IPS-NIHi7 (cell line): Measurements from ENCODE around the gene TSEN34.
"Not testable (repeated sequence)": the region's sequence is repeated elsewhere in the genome, so short reads cannot be mapped to it uniquely, and the experiment has no call there.

Source experiments
- DNase-seq: peaks from one replicate; pipeline ENCODE4 v3.0.0; 2012; ENCODE audit warnings: mixed read lengths; ENCODE audit errors: extremely low spot score

Gene TSEN34

DNA sequence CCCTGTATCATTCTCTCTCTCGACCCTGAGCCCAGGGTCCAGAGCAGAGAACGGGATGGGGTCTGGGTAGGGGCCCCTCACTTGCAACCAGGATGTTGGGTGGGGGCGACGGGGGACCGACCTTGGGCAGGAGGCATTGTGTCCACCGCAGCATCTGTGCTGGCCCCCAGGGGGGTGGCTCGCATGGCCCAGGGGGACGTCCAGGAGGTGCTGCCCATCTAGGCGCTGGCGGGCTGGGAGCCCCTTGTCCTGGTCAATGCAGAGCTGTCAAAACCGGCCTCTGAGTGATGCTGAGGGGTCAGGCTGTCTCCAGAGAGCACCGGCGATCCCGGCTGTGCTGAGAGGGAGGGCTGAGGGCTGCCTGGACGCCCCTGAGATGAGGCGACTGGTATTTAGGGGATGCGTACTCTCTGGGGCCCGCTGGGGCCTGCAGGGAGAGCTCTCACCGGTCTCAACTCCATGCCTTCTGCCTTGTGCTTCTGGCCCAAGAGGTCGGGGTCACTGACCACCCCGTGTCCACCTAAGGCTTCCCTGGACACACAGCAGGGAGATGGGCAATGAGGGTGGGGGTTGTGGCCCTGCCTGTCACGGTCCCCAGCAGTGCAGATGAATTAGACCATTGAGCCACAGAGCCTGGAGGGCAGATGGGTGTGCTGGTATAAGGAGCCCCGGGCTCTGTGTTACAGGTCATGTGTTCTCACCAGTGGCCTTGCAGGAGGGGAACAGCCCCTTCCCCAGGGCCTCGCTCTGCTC, 18.1 kb downstream of the TSEN34 start:
- peak; percentile 18 for DNase-seq

DNA sequence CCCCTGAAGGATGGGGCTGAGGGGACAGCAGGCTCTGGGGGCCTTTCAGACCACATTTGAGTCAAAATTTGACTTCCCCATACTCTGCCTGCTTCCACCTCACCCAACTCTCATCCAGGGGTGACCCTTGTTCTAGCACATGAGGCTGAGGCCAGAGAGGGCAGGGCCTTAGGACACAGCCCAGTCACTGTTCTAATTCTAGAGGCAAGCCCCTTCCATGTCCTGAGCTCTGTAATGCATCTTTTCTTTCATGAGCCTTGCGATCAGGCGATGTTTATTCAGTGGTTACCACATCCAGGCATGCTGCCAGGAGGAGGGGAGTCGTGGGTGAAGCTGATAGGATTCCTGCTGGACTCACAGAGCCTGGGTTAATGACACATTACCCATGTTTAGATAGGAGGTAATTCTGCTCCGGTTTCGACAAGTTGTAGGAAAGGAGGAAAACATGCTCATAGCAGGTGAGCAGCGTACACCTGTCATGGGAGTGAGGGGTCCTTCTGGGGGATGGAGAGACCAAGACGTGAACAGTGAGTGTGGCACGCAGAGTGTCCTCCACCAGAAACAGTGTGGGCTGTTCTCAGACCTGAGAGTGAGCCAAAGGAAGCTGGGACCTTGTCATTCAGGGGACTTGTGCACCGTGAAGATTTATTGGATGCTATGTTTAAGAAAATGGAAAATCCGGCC, 18.8 kb downstream of the TSEN34 start:
- peak; percentile 16 for DNase-seq

DNA sequence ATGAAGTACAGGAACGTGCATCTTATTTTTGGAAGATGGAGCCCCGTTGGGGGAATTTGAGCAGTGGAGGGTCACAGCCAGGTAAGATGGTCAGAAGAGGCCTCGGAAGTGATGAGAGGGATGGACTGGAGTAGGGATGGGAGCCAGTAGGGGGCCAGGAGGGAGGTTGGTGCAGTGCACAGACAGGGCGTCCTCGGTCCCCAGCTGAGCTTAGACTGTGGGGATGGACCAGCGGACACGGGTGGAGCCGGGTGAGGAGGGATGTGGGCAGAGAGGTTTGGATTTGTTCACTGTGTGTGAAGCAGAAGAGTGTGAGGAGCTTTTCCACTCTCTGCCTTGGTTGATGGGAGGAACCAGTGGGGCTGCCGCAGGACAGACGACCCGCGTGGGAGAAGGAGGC, 20.1 kb downstream of the TSEN34 start:
- DNase-seq = no peak

DNA sequence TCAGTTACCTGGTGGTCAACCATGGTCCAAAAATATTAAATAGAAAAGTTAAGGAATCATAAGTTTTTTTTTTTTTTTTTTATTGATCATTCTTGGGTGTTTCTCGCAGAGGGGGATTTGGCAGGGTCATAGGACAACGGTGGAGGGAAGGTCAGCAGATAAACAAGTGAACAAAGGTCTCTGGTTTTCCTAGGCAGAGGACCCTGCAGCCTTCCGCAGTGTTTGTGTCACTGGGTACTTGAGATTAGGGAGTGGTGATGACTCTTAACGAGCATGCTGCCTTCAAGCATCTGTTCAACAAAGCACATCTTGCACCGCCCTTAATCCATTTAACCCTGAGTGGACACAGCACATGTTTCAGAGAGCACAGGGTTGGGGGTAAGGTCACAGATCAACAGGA, 23.1 kb downstream of the TSEN34 start:
- not testable (repeated sequence) for DNase-seq

DNA sequence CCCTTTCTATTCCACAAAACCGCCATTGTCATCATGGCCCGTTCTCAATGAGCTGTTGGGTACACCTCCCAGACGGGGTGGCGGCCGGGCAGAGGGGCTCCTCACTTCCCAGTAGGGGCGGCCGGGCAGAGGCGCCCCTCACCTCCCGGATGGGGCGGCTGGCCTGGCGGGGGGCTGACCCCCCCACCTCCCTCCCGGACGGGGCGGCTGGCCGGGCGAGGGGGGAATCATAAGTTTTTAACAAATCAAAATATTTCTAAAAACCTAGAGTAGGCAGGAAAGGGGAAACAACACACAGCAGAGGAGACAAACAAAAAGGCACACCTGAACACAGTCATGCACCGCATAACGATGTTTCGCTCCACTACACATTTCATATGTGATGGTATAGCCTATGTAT, 23.6 kb downstream of the TSEN34 start:
- not testable (repeated sequence) for DNase-seq

DNA sequence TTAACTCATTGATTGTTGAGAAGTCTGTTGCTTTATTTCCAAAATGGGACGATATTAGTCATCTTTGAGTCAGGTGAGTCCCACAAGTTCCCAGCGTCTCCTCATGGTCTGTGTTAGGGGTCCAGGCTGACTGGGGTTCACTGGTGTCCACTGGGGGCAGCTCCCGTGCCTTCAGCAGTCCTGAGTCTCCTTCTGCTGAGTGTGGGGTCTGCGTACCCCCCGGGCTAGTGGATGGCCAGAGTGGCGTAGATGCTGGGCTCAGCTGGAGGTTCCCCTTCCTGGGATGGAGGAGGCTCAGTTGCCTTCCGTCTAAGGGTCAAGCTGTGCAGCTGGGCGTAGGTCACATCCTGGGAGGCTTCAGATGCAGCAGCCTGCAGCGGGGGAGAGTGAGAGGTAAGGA, 25.8 kb downstream of the TSEN34 start:
- DNase-seq = no peak

DNA sequence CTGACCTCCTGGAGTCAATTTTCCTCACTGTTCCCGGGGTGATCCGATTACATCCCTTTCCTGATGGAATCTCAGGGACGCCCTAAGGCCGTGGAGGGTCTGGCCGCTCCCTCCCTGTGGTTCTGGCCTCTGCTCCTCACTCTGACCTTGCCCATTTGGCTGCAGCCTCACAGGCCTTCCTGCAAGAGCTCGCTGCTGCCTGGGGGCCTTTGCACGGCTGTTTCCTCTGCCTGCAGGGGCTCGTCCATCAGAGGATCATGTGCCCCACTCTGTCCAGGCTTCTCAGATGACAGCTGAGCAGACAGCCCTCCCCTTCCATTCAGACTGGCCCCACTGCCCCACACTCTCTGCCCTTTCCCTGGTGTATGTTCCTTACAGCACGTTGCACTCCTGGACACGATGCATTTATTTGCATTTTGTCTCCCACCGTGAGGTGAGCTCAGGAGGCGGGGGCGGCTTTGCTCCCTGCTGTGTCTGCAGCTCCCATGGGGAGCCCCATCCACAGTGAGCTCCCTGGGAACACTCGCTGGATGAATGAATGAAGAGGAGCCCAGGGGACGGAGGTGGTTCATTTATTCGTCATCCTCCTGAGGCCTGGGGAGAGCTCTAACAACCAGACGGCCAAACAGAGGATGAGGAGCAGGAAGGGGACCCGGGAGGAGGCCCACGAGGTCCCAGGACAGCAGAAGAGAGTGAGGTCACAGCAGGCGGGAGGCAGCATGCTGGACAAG, 26.6 kb downstream of the TSEN34 start:
- not testable (repeated sequence) for DNase-seq

DNA sequence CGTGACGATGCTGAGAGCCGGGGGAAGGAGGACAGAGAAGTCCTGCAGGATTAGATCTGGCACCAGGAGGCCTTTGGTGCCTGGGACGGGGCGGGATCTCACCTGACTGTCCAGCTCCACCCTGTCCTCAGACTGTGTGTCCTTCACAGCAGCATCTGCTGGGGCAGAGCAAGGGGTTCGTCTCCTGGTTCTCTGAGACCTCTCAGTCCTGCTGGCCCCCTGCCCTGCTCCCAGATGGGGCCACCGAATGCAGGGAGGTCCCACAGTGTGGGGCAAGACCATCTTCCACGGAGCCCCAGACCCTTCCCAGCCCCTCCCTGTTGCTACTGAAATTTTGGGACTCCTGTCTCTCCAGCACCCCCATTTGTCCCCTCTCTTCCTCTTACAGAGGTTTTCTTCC, 27.2 kb downstream of the TSEN34 start:
- no peak for DNase-seq

DNA sequence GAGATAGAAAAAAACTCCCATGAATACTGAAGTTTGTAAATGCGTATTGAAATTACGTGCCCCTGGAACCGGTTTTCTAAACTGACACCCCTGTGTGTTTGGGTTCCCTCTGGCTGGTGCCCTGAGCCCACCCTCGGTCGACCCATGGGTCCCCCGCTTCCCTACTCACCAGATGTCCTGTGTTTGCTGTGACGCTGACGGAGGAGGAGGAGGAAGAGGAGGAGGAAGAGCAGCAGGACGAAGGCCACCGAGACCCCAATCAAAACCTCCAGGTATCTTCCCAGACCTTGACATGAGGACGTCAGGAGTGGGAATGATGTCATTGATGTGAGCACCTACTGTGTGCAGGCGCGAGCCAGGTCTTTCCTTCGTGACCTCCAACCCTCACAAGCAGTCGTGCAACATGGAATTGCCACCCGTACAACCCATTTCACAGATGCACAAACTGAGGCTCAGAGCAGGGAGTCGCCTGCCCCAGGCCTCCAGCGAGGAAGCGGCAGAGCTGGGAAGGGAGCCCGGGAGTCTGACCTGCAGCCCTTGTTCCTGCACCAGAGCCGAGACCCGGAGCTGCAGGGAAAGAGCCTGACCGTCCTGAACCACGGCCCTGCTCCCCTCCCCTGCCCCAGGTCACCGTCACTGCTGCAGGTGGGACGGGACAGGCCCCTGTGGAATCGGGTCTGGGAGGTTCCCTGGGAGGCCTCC, 28.0 kb downstream of the TSEN34 start:
- DNase-seq = no peak

DNA sequence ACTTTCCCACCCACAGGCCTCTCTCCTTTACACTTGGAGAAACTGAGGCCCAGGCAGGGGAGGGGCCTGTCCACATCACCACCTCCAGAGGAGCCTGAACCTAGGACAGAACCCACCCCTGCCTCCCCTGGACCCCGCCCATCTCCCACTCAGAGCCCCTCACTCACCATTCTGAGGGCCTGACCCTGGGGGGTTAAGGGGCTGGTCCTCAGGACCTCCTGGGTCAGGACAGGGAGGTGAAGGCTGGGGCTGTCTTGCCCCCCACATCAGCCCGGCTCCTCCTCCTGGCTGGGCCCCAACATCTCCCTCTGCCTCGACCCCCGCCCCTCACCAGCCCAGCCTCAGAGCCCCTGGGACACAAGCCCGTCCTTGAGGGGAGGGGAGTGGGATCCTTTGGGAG, 28.6 kb downstream of the TSEN34 start:
- not testable (repeated sequence) for DNase-seq

DNA sequence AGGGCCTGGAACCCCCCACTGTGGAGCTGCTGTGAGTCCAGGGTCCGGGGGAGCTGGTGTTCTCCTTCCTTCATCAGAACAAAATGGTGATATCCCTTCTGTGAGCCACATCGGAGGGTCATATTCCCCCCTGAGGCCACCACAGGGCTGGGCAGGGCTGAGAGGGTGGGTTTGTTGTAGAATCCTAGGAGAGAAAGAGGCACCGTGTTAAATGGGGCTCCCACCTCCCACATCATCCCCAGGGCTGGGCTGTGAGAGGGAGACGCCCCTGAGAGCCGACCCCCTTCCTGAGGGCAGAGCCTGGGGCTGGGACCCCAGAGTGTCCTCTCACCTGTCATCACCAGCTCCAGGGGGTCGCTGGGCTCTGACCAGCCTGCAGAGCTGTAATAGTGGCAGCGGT, 30.8 kb downstream of the TSEN34 start:
- DNase-seq = not testable (repeated sequence)

DNA sequence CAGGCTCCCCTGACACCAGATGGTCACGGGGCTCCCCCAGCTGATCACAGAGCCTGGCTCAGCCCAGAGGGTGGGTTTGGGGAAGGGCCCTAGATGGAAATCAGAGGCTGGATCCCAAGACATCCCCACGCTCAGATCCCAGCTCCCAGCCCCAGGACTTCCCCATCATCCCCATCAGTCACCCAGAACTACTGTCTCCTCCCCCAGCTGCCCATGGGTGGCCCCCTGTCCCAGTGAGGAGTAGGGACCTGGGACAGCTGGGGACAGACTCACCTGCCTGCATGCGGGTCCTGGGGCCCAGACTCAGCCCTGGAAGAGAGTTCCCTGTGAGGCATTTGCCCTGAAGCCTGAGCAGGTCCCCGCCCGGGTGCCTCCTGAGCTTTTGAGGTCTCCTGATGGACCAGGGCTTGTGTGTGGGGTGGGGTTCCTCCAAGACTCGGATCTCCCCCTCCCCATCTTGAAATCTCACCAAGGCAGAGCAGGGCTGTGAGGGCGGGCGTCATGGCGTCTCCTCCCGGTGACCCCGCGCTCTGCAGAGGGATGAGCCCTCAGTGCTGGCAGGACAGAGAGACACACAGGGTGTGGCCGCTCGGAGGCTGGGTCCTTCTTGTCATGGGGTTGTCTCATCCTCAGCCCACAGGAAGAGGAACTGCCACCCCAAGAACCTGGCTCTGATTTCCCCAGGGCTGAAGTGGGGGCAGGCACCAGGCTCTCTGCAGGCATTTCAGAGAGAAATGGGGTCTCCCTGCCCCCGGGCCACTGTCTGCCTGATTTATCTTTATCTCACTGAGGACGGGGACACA, 31.6 kb downstream of the TSEN34 start, which contains the start of gene LILRB3:
LILRB3 (minus strand) TSS at position 534 of the 803 bp plus-strand sequence; CDS start at position 503, 31 bp downstream.
- DNase-seq = not testable (repeated sequence)

DNA sequence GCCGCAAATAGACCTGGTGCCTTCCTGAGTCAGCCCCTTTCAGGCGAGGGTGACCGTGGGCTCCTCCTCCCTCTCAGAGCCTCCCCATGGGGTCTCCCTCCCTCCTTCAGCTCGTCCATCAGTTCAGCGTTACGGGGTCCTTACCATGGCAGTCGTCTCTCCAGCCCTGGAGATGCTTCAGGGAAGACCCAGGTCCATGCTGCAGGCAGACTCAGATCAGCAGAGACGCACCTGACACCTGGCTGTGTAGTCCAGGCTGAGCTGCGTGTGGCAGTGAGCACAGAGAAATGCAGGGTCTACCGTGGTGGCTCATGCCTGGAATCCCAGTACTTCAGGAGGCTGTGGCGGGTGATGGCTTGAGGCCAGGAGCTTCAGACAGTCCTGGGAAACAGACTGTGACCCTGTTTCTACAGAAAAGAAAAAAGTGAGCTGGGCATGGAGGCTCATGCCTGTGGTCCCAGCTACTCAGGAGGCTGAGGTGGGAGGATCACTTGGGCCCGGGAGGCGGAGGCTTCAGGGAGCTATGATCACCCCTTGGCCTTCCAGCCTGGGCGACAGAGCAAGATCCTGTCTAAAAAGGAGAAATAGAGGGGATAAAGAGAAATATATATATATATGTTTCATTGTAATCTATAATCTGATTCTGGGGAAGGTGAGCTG, 32.3 kb downstream of the TSEN34 start:
- DNase-seq = not testable (repeated sequence)

DNA sequence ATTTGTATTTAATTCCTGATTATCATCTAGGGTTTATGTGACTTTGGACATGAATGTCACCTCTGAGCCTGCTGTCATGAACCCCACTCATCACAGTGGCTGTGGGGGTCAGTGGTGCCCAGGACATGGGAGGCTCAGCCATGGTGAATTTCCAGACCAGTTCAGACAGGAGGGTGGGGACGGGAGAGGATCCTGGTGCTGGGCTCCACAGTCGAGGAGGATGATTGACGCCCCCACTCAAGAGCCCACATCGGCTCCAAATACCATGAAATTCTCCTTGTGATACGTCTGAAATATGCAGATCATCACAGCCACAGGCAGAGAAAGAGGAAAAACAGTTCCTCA, 32.8 kb downstream of the TSEN34 start:
- not testable (repeated sequence) for DNase-seq

DNA sequence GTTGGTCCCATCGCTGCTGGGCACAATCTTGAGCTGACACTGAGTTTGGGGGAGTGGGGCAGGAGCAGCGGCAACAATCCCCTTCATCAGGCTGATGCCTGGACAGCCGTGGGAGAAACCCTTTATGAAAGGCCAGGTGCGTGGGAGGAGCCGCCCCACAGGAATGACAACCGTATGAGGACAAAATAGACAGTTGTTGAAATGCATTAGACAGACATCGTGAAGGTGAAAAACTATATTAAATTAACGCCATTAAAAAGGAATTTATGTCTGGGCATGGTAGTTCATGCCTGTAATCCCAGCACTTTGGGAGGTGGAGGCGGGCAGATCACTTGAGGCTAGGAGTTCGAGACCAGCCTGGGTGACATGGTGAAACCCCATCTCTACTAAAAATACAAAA, 33.5 kb downstream of the TSEN34 start:
- not testable (repeated sequence) for DNase-seq

DNA sequence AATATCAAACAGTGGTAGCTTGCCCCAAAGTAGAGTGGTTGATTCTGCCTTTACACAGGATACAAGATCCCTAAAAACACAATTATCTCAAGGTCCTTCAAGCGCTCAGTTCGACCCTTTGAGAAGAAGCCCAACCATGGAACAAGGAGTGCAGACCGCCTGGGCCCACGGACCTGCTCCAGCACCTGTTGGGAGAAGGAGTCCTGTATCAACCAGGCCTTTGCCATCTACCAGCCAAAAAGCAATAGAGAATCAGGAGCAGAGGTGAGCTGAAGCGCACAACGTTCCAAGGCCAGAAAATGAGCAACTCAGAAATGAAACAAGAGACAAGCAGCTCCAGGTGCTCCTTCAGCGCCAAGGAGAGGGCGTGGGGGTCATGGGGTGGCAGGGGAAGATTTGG, 38.0 kb downstream of the TSEN34 start:
- DNase-seq = no peak

DNA sequence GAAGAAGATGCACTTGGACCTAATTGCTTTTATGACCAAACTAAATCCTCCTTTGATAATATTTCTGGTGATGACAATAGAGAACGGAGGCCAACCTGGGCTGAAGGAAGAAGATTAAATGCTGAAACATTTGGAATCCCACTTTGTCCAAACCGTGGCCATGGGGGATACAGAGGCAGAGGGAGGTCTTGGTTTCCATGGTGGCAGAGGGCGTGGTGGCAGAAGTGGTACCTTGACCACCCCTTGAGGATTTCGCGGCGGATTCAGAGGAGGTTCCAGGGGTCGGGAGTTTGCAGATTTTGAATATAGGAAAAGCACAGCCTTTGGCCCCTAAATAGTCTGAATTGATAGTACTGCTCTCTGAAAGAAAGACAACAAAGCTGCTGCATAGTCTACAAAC, 38.9 kb downstream of the TSEN34 start:
- no peak for DNase-seq

DNA sequence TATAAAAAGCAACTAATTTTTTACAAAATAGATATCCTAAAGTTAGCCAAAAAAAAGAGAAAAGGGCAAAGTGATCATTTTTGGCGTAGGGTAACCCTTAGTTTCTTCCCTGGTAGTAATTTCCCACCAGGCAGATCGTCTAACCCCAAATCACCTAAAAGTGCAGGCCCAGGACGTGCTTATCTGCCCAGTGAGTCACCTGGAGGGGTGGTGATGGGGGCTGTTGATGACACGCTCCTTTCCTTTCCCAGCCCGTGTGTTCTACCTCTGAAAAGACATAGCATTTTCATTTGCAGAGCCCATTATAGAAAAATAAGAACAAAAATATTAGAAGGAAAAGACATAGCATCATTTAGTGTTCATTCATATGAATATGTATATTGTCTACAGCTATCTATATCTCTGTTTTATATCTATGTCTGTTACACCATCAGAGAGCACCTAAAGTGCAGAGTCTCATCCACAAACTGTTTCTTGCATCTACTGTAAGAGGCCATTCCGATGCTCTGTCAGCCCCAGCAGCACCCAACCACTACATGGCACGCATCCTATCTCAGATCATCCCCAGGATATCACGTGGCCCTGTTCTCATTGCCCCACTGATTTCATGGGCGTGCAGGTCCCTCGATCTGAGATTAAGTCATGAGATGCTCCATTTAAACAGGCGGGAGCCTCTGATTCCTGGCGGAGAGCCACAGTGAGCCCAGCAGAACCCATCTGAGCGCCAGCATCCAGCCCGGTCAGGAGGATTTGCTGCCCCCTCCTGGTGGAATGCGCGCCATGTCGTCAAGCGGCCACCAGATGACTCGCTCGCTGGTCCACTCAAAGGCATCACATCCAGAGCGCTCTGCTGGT, 40.2 kb downstream of the TSEN34 start:
- peak; percentile 98 for DNase-seq

DNA sequence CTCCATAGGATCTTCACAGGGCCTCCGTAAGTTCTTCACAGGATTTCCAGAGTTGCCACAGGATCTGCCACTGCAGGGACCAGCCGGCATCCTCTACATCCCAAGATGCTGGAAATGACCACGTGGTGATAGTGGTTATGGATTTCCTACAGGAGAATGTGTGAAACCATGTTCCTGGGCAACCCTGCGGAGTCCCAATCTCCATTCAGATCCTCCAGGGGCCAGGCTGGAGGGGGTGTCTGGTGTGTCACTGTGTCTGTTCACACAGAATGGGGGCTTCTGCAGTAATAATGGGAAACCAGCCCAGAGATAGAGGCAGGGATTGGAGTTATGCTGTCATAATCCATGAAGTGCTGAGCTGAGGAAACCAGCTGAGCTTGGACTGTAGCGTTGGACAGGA, 42.8 kb downstream of the TSEN34 start:
- DNase-seq = no peak
